GM12891 (cell line): ENCODE measurements around the gene PHF10. TPM values are rescaled to one million over a fixed set of nuclear protein-coding genes. Genes with fewer than 3 reads are reported as not detected.
"Not testable (repeated sequence)": the region's sequence is repeated elsewhere in the genome, so short reads cannot be mapped to it uniquely, and the experiment has no call there.

ENCODE experiments used
- DNase-seq: peaks from one replicate; pipeline ENCODE4 v3.0.0; 2011; ENCODE audit warnings: low spot score; ENCODE audit not compliant: insufficient read length
- FAIRE-seq: peaks from 2 replicates; lab custom pipeline; 2011; peaks lifted over from hg19 to GRCh38; lab: Jason Lieb, UNC
- PAX5 ChIP-seq: IDR thresholded peaks from 2 replicates; pipeline ENCODE4 v1.6.1; 2011; ENCODE audit warnings: low read length, moderate library complexity, mild to moderate bottlenecking; ENCODE audit not compliant: insufficient read depth, severe bottlenecking
- POLR2A ChIP-seq: IDR thresholded peaks from 2 replicates; pipeline ENCODE4 v1.6.1; 2011; ENCODE audit warnings: low read depth, low read length, control low read depth
- POLR2AphosphoS5 ChIP-seq: IDR thresholded peaks from 2 replicates; pipeline ENCODE4 v1.6.1; 2011; ENCODE audit warnings: low read depth, low read length, control low read depth
- POU2F2 ChIP-seq: IDR thresholded peaks from 2 replicates; pipeline ENCODE4 v1.6.1; 2011; ENCODE audit warnings: low read depth, mild to moderate bottlenecking, control low read depth, low read length, moderate library complexity
- SPI1 ChIP-seq: IDR thresholded peaks from 2 replicates; pipeline ENCODE4 v1.6.1; 2011; ENCODE audit warnings: low read depth, low read length, control low read depth
- TAF1 ChIP-seq: IDR thresholded peaks from 2 replicates; pipeline ENCODE4 v1.6.1; 2011; ENCODE audit warnings: low read depth, low read length, control low read depth
- polyA plus RNA-seq: library from polyadenylated mRNA; unstranded; fragments of >200 nt; gene quantifications from one replicate; pipeline ENCODE4 v1.2.1, GENCODE V29; 2012; ENCODE audit warnings: low read depth, missing spikeins, inconsistent platforms; ENCODE audit not compliant: missing spikeins

PHF10 gene
- polyA plus RNA-seq: 11.7 TPM

DNA sequence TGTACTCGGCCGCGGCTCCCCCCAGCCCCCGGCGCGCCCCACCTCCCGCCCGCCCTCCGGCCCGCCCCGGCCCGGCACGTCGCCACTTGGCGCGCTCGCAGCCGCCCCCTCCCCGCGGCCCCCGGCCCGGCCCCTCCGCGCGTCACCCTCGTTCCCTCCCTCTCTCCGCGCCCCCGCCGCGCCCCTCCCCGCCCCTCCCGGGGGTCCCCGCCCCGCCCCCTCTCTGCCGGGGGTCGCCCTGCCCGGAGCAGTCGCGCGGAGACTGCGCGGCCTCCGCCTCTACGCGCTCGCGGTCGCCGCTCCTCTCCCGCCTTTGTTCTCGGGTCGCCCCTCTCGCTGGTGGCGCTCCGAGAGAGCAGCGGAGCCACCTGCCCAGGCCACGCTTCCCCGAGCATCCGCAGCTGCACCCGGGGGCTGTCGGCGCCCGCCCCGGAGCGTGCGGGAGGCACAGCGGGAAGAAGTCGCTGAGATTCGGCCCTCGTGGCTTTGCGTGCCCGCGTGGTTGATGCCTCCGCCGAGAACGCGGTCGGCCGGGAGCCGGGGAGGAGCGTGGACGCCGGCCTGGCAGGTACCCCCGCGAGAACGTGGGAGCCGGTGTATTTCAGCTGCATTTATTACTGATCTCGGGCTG is at the start of gene PHF10:
TSS of gene PHF10 (minus strand) at position 7 of the 631 bp plus-strand sequence. CDS start 569 bp downstream, outside the sequence.
- FAIRE-seq: peak; percentile 85
- no peak for TF ChIP-seq POU2F2
- peak; percentile 48 for TF ChIP-seq PAX5
- TF ChIP-seq TAF1: 0 out of 2 replicates have a peak, but pooled peaks have one; percentile 40
- peak; percentile 60 for DNase-seq

DNA sequence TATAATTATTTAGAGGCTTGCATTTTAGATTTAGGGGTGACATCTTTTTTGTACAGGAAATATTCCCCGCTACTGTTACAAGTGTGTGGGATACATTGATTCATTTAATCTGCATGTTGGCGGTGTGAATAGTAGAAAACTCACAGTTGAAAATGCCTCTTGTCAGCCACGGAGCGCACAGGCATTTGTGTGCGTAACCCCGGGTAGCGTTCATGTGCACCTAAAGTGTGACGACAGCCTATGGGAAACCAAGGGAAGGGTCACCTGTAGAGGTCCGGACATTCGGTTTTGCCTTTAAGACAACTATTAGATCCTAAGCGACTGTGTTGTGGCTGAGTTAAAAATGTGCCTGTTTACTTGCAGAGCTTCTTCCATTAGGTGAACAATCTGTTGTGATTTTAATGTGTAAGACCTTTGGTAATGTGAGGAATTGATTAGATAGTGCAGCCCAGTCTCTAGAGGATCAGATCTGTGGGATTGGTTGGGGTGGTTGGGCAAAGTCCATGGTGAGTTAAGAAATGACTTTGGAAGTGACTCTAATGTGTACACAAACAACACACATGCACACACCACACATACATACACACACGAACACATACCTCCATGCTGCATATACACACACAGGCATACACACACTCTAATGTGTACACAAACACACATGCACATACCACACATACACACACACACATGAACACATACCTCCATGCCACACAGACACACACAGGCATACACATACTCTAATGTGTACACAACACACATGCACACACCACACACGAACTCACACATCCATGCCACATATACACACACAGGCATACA is 42.8 kb upstream of the PHF10 start:
- FAIRE-seq (peak; percentile 76), DNase-seq (no peak)
- TF ChIP-seq POLR2AphosphoS5 (no peak), POLR2A (no peak), PAX5 (no peak), POU2F2 (no peak), SPI1 (no peak), TAF1 (no peak)

GRCh38 chr6:169766232-169766631 is 41.9 kb upstream of the PHF10 start:
- TF ChIP-seq PAX5 (no peak), POU2F2 (no peak), POLR2AphosphoS5 (no peak), SPI1 (no peak), TAF1 (no peak), POLR2A (no peak)
- FAIRE-seq (no peak), DNase-seq (no peak)

DNA sequence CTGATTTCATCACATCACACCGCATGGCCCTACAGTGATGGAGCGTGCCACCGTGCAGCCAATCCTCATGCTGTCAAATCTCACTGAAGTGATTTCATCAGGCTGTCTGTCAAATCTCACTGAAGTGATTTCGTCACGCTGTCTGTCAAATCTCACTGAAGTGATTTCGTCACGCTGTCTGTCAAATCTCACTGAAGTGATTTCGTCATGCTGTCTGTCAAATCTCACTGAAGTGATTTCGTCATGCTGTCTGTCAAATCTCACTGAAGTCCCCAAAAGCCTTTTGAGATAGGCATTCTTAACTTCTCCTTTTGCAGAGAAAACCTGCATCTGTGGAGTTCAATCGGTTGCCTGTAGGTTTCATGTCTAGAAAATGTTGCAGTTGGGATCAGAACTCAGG is 41.5 kb upstream of the PHF10 start:
- not testable (repeated sequence) for DNase-seq
- FAIRE-seq: peak; percentile 75

GRCh38 chr6:169763881-169764280 is 39.6 kb upstream of the PHF10 start:
- no peak for FAIRE-seq
- DNase-seq: no peak

GRCh38 chr6:169763308-169763707 is 39.0 kb upstream of the PHF10 start:
- TF ChIP-seq POLR2A: no peak
- no peak for TF ChIP-seq PAX5
- no peak for TF ChIP-seq POLR2AphosphoS5
- no peak for TF ChIP-seq SPI1
- TF ChIP-seq TAF1: no peak
- no peak for TF ChIP-seq POU2F2
- FAIRE-seq: no peak
- no peak for DNase-seq

More at GRCh38 chr6:169763881-169764280, 39.6 kb upstream of the PHF10 start:
- TF ChIP-seq POLR2A (no peak), PAX5 (no peak), TAF1 (no peak), SPI1 (no peak), POU2F2 (no peak), POLR2AphosphoS5 (no peak)

DNA sequence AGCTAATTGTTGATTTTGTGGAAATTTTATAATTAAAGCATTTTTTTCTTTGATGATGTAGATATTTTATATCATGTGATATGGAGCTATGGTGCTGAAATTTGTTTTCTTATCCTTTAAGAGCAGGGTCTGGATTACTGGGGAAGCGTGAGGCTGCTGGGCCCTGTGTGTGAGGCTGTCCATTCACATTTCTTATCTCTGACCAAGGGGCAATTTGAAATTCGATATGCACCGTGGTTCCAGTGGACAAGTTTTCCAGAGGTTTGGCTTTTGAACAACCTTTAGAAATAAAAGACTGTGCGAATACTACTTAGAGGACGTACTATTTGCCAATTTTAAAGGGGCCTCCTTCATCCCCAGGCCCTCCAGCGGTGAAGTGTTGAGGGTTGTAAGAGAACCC is 30.9 kb upstream of the PHF10 start:
- no peak for FAIRE-seq
- no peak for DNase-seq
- TF ChIP-seq TAF1: no peak
- no peak for TF ChIP-seq POLR2A
- no peak for TF ChIP-seq POU2F2
- TF ChIP-seq POLR2AphosphoS5: no peak
- TF ChIP-seq PAX5: no peak
- TF ChIP-seq SPI1: no peak

- FAIRE-seq: no peak
- TF ChIP-seq SPI1 (no peak), TAF1 (no peak), POLR2AphosphoS5 (no peak), PAX5 (no peak), POLR2A (no peak; the same call in 1 of the 2 replicates), POU2F2 (no peak)
- no peak for DNase-seq
Measured at GRCh38 chr6:169752074-169752623, 27.8 kb upstream of the PHF10 start.

GRCh38 chr6:169751242-169752073 is 27.2 kb upstream of the PHF10 start, which contains the start of the genes DYNLT2 and ERMARD:
Gene DYNLT2 (minus strand): TSS chr6:169751572. CDS start chr6:169751458, 114 bp downstream.
Gene ERMARD (plus strand): TSS chr6:169751622. CDS start chr6:169751658, 36 bp downstream.
- peak; percentile 91 for TF ChIP-seq POLR2AphosphoS5
- peak; percentile 45; the same call in 1 of the 2 replicates for TF ChIP-seq POU2F2
- peak; percentile 83 for TF ChIP-seq SPI1
- peak; percentile 94 for TF ChIP-seq POLR2A
- TF ChIP-seq PAX5: peak; percentile 13
- TF ChIP-seq TAF1: peak; percentile 87
- peak; percentile 98 for FAIRE-seq
- peak; percentile 85 for DNase-seq
